Right renal cortex interstitium (tissue), 3 donors: ENCODE measurements around the gene ASIC3. TPM values are rescaled to one million over a fixed set of nuclear protein-coding genes. Genes with fewer than 3 reads are reported as not detected.

Source experiments
- DNase-seq, 3 donors: peaks; one replicate each; pipeline ENCODE4 v3.0.0-alpha.2; 2013; ENCODE audit warnings: low read depth in 3 of 3, low spot score in 2 of 3
- polyA plus RNA-seq, 3 donors: library from polyadenylated mRNA; unstranded; fragments of 120-200 nt; gene quantifications; one replicate each; pipeline ENCODE4 v1.2.1, GENCODE V29; 2013; ENCODE audit not compliant: insufficient read length in 3 of 3

The ASIC3 gene
- polyA plus RNA-seq, 3 donors: 1.1 to 2.4 (median 1.2) TPM

DNA sequence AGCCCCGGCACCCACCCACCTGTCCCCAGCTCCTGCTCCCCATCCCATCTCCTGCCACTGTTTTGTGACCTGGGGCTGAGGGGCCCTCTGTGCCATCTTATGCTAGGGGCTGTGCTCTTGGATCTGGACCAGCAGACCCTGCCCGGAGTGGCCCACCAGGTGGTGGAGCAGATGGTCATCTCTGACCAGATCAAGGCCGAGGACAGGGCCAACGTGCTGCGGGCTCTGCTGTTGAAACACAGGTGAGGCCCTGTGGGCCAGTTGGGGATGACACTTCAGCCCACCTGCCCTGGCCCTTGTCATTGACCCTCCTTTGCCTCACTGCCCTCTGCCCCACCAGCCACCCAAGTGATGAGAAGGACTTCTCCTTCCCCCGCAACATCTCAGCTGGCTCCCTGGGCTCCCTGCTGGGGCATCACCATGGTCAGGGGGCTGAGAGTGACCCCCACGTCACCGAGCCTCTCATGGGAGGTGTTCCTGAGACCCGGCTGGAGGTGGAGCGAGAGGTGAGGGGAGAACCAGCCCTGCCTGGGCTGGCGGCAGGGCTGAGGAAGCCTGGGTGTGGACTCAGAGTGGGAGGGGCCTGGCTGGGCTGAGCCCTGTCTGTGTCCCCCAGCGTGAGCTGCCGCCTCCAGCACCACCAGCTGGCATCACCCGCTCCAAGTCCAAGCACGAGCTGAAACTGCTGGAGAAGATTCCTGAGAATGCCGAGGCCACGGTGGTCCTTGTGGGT lies 21.7 kb downstream of the ASIC3 start:
- DNase-seq: no peak

DNA sequence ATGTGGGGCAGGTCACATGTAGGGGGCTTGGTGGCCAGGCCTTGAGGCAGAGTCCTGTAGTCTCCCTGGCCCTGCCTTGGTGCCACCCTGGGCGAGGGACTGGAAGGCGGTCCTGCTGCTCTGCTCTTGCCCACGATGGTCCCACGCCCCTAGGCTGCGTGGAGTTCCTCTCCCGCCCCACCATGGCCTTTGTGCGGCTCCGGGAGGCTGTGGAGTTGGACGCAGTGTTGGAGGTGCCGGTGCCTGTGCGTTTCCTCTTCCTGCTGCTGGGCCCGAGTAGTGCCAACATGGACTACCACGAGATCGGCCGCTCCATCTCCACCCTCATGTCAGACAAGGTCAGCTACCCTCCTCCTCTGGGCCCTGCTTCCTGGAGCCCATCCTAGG lies 22.2 kb downstream of the ASIC3 start:
- DNase-seq: no peak

DNA sequence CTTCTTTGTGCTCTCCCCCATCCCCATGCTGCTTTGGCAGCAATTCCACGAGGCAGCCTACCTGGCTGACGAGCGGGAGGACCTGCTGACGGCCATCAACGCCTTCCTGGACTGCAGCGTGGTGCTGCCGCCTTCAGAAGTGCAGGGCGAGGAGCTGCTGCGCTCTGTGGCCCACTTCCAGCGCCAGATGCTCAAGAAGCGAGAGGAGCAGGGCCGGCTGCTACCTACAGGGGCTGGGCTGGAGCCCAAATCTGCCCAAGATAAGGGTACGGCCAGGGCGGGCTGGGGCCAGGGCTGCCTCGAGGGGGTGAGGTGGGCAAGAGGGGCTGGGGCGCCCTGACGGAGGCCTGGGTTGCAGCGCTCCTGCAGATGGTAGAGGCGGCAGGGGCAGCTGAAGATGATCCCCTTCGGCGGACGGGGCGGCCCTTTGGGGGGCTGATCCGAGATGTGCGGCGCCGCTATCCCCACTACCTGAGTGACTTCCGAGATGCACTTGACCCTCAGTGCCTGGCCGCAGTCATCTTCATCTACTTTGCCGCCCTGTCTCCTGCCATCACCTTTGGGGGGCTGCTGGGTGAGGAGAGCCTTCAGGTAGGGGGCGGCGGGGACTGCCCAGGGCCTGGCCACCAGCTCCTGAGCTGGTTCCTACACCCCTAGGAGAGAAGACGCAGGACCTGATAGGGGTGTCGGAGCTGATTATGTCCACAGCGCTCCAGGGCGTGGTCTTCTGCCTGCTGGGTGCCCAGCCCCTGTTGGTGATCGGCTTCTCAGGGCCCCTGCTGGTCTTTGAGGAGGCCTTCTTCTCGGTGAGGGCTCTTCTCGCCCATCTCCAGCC lies 22.9 kb downstream of the ASIC3 start:
- no peak for DNase-seq

DNA sequence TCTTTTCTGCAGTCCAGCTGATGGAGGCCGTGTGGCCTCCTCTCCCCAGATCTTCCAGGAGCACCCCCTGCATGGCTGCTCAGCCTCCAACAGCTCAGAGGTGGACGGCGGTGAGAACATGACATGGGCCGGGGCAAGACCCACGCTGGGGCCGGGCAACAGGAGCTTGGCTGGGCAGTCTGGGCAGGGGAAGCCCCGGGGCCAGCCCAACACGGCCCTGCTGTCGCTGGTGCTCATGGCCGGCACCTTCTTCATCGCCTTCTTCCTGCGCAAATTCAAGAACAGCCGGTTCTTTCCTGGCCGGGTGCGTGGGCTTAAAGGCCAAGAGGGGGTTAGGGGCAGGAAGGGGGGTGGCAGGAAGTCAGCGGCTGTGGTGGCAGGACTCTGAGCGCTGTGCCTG lies 25.7 kb downstream of the ASIC3 start:
- no peak for DNase-seq

DNA sequence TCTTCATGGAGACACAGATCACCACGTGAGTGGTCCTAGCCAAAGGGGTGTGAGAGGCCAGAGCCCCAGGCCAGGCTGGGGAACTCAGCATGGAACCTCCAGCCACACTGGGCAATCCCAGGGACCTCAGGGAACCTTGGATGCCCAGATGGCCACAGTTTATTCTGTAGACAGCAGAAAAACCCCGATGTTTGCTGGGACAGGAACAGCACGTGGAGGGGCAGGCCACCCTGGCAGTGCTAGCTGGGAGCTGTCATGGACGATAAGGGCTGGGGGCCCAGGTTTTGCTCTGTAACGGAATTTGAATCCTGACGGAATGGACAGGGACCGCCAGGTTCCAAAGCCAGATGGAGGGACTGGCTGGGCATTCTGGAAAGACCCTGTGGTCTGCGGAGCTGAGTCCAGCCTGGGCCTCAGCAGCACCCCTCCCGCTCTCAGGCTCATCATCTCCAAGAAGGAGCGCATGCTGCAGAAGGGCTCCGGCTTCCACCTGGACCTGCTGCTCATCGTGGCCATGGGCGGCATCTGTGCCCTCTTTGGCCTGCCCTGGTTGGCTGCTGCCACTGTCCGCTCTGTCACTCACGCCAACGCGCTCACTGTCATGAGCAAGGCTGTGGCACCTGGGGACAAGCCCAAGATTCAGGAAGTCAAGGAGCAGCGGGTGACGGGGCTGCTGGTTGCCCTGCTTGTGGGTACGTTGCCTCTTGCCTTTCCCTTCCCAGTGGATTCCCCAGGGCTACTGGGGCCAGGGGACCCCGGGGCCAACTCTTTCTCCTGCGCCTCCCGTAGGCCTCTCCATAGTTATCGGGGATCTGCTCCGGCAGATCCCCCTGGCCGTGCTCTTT lies 26.7 kb downstream of the ASIC3 start:
- DNase-seq: no peak

DNA sequence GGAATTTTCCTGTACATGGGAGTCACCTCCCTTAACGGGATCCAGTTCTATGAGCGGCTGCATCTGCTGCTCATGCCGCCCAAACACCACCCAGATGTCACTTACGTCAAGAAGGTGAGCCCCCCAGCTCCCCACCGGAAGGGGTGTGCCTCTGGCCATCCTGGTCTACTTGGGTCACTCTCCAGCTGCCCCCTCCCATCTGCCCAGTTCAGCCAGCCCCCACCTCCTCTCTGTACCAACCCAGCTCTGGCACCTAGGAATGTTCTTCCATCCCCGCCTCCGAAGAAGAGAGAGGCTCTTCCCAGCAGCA lies 27.3 kb downstream of the ASIC3 start:
- no peak for DNase-seq

DNA sequence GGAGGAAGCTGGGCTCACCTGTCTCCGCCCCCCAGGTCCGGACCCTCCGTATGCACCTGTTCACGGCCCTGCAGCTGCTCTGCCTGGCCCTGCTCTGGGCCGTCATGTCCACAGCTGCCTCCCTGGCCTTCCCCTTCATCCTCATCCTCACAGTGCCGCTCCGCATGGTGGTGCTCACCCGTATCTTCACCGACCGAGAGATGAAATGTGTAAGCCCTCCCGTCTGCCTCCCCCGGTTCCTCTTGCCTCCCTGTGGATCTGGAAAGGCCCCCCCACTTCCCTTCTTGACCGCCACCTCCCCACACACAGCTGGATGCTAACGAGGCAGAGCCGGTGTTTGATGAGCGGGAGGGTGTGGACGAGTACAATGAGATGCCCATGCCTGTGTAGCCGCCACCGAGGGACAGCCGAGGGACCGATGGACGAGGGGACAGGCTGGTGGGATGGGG lies 27.7 kb downstream of the ASIC3 start:
- no peak for DNase-seq

DNA sequence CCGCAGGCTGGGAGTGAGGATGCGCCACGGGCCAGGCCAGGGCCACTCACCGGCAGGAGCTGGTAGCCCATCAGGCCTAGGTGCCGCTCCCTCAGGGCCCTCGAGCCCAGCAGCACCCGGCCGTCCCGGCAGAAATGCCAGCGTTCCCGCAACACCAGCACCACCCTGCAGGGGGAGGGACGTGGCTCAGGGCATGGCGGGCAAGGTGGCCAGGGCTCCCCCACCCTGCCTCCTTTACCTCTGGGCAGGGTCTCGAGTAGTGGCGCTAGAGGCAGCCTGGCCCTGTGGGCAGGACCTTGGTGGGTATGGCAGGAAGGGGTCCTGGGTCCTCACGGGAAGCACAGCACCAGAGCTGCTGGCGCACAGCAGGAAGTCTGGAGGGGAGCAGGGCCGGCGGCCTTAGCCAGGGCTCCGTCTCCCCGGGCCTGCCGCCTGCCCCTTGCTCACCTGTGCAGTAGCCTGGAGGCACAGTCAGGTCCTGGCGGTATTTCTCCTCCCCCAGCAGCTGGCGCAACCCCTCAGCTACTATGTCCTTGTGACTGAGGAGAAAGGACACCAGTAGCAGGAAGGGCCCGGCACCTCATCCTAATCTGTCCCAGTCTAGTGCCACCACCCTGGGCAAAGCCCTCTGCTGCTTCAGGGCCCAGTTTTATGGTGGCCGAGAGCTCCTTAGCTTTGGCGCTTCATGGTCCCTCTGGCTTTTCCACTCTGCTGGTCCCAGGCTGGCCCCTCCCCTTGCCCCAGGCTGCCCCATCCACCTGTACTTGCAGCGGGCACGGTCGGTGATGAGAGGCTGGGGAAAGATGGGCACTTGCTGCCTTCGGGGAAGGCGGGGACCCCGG lies 28.8 kb downstream of the ASIC3 start:
- no peak for DNase-seq

DNA sequence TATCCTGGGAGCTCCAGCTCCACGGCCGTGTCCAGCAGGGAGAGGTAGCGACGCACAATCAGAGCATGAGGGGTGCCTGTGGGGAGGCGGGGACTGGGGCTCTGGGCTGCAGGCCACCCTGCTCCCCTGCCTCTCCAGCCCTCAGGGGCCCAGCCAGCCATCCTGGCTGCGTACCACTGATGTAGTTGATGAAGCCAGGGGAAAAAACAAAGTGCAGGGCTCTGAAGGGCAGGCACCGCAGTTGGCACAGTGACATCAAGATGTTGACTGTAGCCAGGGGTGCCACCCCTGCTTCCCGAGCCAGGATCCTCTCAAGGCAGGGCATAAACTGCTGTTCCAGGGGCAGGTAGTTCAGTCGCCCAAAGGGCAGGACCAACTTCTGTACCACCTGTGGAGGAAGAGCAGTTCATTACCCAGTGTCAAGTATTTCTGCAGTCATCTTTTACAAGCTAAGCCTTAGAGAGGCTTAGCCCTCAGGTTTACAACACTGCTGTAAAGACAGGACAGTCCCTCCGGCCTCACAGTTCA lies 29.4 kb downstream of the ASIC3 start:
- DNase-seq: no peak

DNA sequence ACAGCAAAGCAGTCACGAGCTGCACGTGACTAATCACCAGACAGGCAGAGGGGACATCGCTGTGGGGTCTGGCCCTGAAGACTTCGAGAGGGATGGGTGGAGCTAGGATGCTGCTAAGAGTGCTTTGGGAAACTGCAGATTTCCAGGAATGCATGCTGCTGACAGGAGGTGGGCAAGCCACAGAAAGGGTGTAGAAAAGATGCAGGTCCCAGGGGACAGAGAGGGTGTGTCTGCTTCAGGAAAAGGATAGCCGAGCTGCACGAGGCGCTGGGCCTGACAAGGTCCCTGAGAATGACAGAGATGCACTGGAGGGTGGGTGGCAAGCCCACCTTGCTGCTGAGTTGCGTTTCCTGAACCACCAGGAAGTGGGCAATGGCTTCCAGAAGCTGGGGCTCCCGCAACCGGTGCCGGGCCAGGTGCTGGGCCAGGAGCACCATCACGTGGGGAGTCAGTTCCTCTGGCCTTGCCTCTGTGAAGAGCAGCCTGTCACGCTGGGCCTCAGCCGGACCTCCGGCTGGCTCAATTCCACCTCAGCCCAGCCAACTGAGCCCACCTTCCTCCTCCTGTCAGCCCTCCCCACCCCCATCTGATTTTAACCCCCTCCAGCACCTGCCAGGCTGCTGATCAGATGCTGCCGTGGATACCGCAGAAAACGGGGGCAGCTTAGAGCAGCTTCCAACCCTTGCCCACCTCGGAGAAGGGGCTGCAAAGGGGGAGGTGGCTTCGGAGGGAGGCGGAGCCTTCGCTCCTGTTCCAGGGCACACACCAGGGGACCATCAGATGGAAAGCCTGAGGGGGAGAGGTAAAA lies 30.1 kb downstream of the ASIC3 start:
- no peak for DNase-seq

DNA sequence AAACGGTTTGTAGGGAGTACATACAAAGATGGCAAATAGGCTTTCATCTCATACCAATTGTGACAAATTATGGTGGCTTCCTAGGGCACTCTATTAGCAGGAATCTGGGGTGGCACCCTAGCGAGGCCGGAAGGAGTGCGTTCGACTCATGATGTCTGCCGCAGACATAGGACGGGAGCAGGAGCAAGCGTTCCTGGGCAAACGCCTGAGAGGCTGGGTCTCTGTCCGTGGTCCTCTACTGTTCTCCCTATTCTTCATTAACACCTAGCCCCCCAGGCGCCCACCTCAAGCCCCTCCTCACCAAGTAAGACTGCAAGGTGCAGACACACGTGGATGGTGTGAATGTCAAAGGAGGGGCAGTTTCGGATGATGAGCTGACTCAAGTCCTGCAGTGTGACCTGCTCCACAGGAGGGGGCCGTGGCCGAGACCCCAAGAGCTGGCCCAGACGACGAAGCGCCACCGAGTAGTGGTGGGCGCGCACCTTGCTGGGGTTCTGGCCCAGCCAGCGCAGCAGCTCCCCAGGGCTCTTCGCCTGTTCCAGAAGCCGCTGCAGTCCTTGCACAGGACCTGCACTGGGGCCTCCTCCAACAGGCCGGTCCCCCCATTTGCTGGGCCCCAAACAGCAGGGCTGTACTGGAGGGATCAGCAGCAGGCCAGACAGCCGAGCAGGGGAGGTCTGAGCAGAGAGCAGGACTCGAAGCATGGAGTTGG lies 31.0 kb downstream of the ASIC3 start:
- no peak for DNase-seq

DNA sequence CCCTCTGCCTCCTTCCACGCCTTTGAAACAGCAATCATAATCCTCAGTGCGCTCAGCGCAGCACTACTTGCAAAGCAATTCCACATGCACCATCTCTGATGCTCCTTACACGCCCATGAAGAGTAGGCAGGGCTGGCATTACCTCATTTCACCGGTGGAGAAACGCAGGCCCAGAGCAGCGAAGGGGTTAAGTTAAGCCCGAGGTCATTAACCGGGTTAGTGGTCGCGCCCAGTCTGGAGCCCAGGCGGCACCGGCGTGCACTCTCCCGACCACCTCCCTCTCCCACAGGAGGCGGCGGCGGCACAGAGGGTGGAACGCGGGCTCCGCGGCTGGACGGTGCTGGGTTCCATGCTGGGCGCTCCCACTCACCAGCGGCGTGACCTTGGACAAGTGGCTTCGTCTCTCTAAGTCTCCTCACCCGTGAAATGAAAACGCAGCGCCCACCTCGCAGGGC lies 31.8 kb downstream of the ASIC3 start:
- no peak for DNase-seq

DNA sequence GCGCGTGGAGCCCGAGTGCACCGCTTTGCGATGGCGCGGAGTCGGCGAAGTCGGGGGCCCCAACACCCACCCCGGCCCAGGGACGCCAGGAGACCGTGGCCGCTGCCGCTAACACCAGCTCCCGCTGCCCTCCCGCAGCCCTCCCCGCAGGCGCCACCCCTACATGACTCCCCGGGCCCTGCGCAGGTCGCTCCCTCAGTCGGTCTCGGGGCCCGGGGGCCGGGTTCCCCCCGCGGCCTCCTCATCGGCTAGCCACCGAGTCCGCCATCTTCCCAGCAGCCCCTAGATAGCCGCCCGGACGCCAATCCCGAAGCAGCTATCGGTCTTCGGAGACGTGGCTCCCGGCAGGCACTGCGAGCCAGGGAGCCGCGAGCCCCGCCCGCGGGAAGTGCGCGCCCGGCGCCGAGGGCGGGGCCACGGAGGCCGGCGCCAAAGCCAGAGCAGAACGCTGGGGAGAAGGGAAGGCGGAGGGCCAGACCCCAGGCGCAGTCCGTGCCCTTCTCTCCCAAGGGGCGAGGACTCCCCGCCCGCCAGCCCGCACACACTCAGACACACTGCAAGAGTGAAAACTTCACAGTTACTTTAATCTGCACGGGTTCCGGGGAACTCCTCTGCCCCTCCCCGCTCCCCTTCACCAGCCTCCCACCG lies 32.3 kb downstream of the ASIC3 start, which contains the start of gene FASTK:
Gene FASTK (minus strand): TSS at position 288 of the 648 bp plus-strand sequence. CDS start 43 bp downstream, at position 245.
- peak in 1 of 3 donors; percentile 88 for DNase-seq

DNA sequence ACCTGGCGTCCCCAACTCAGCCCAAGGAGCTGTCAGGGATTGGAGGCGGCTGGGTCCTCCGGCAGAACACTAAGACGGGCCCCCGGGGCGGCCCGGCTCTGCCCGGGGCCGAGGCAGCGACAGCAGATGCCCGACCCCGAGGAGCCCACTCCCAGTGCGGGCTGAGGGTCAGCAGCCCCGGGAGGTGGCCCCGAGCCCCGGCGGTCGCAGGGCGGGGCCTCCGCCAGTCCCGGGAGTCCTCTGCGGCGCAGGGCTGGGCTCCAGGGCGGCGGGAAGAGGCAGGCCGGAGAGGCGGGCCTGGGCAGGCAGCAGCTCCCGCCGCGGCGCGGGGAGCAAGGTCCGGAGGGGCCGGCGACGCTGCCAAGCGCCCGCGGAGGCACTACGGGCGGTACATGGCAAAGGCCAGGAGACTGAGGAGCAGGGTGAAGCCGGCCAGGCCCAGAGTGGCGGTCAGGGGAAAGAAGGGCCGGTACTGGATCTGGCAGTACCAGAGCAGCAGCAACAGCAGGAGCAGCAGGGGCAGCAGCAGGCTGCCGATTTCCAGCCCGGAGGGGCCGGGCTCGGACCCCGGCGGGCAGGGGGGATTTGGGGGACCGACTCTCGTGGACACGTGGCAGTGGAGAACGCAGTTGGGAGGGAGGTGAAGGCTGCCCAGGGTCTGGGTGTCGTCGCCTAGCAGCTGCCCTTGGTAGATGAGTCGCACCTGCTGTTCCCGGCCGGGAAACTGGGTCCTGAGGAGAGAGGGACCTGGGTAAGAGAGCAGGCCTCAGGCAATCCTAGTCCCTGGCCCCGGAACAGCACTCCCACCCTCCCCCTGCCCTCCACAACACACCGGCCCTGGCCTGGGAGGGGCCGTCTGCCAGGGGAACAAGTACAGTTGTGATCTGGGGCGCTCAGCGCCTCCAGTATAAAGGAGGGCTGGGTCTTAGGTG lies 33.1 kb downstream of the ASIC3 start:
- DNase-seq: no peak

DNA sequence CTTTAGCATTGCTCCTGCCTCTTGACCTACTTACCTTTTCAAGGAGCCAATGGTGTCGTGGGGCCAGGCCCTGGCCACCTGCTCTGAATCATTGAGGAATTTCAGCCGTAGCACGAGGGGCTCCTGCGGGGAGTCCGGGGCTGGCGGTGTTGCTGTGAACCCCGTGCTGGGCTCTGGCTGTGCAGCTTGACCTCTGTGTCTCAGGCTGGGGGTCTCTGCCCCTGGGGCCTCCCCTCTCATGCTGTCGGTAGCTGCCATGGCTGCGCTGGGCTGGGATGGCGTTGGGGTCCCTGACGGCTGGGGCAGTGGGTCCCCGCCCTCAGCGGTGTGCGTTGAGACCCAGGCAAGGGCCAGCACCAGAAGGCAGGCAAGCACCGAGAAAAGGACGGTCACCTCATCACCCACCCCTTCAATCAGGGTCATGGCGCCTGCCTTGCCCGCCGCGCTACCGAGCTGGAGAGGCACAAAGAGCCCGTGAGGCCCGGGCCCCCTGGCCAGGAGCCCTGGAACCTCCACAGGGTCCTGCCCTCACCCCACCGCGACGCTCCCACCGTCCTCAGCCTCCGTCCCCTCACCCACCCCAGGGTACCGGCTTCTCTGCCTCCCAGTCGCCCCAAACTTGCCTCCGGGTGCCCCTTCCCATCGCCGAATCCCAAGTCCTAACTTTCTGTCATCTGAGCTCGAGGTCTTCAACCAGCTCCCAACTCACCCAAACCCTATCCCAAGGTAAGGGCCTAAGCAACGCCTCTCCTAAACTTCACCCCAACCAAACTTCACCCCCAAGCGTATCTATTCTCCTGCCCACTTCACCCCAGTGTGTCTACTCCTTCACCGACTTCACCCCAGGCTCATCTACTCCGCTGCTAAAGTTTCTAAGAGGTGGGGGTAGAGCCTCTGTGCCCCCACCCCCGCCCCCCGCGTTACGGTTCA lies 34.1 kb downstream of the ASIC3 start:
- DNase-seq: no peak
